ENCODE measurements around the gene LCE1D.

LCE1D gene

GRCh38 chr1:152806576-152806975 lies 10.1 kb downstream of the LCE1D start, which contains the start of gene LCE1C:
TSS of gene LCE1C (minus strand) at chr1:152806651. CDS start at chr1:152805478, 1,173 bp downstream.
- no peak within 1 kb of the TSS for H3K4me3 ChIP-seq
- H3K27ac ChIP-seq, result no peak within 1 kb of the TSS
- no peak for TF ChIP-seq CTCF (IDR thresholded peaks at IDR 0.05)
- no peak for DNase-seq (ENCODE audit: low spot score)

GRCh38 chr1:152811050-152811449 lies 14.5 kb downstream of the LCE1D start:
- H3K27ac ChIP-seq, result no peak overlapping the region
- TF ChIP-seq CTCF (IDR thresholded peaks at IDR 0.05), result no peak
- DNase-seq (ENCODE audit: low spot score), result no peak
- no peak overlapping the region for H3K4me3 ChIP-seq

- DNase-seq (ENCODE audit: low spot score), result no peak
- TF ChIP-seq CTCF (IDR thresholded peaks at IDR 0.05), result no peak
- Histone ChIP-seq H3K27ac (no peak within 1 kb of the TSS), H3K4me3 (no peak within 1 kb of the TSS)
These were observed 15.2 kb downstream of the LCE1D start, which contains the start of gene LCE1B for GRCh38 chr1:152811671-152812070. TSS of gene LCE1B (plus strand) at chr1:152811971. CDS start at chr1:152812447, 476 bp downstream.

- no peak for DNase-seq (ENCODE audit: low spot score)
- no peak for TF ChIP-seq CTCF (IDR thresholded peaks at IDR 0.05)
- no peak overlapping the region for H3K27ac ChIP-seq
- no peak overlapping the region for H3K4me3 ChIP-seq
These were observed 20.8 kb downstream of the LCE1D start for GRCh38 chr1:152817309-152817708.

GRCh38 chr1:152823294-152823693 lies 26.8 kb downstream of the LCE1D start:
- TF ChIP-seq CTCF (IDR thresholded peaks at IDR 0.05), result no peak
- no peak for DNase-seq (ENCODE audit: low spot score)
- Histone ChIP-seq H3K4me3 (no peak overlapping the region), H3K27ac (no peak overlapping the region)

GRCh38 chr1:152824964-152825363 lies 28.4 kb downstream of the LCE1D start:
- DNase-seq (ENCODE audit: low spot score), result no peak
- no peak overlapping the region for H3K4me3 ChIP-seq
- H3K27ac ChIP-seq, result no peak overlapping the region
- no peak for TF ChIP-seq CTCF (IDR thresholded peaks at IDR 0.05)

GRCh38 chr1:152827173-152827572 lies 30.7 kb downstream of the LCE1D start, which contains the start of gene LCE1A:
TSS of gene LCE1A (plus strand) at chr1:152827473. CDS start at chr1:152827473, 0 bp downstream.
- Histone ChIP-seq H3K27ac (no peak within 1 kb of the TSS), H3K4me3 (no peak within 1 kb of the TSS)
- no peak for TF ChIP-seq CTCF (IDR thresholded peaks at IDR 0.05)
- no peak for DNase-seq (ENCODE audit: low spot score)

All from coronary artery (tissue), 2 donors.